K562 (cell line): ENCODE measurements around the gene FUNDC2. TPM values are rescaled to one million over a fixed set of nuclear protein-coding genes. Genes with fewer than 3 reads are reported as not detected.

Experiments used
- BHLHE40 ChIP-seq: IDR thresholded peaks from 2 replicates; pipeline ENCODE4 v1.6.1; 2011; ENCODE audit warnings: low read length, improper control_type of control experiment
- DEAF1 ChIP-seq: fragments of 450-650 bp; formaldehyde crosslinking; IDR thresholded peaks from 2 replicates; pipeline ENCODE4 v1.4.0; 2020; ENCODE audit warnings: mild to moderate bottlenecking, moderate library complexity
- E2F5 ChIP-seq: sonication (generic); formaldehyde crosslinking; IDR thresholded peaks from 2 replicates; pipeline ENCODE4 v1.8.0; 2022; ENCODE audit warnings: mild to moderate bottlenecking, missing genetic modification reagents
- MCM7 ChIP-seq, 2 experiments: fragments of 450-650 bp; IDR thresholded peaks; 2 replicates each; pipeline ENCODE4 v1.6.1; 2016 to 2018
- NCOA2 ChIP-seq, 2 experiments: fragments of 450-650 bp; IDR thresholded peaks; 2 replicates each; pipeline ENCODE4 v1.6.1; 2018; ENCODE audit warnings: mild to moderate bottlenecking in 2 of 2, moderate library complexity in 1 of 2; ENCODE audit not compliant: partially characterized antibody in 2 of 2
- PBX2 ChIP-seq, 2 experiments: IDR thresholded peaks in 1 of 2; conservative IDR thresholded peaks in 1 of 2; 2 replicates each; pipeline ENCODE4 v1.6.1; 2016; ENCODE audit warnings: low read depth in 2 of 2, mild to moderate bottlenecking in 1 of 2, missing compliant biosample characterization in 1 of 2, missing genetic modification characterization in 1 of 2, moderate library complexity in 1 of 2
- PHF20 ChIP-seq: fragments of 450-650 bp; IDR thresholded peaks from 2 replicates; pipeline ENCODE4 v1.6.1; 2018; ENCODE audit not compliant: partially characterized antibody
- PHF8 ChIP-seq: fragments of 200-600 bp; sonication (generic); IDR thresholded peaks from 2 replicates; pipeline ENCODE4 v1.6.1; 2012; ENCODE audit warnings: mixed run types, mild to moderate bottlenecking, inconsistent platforms, low read length, moderate library complexity, borderline replicate concordance
- SMC3 ChIP-seq: conservative IDR thresholded peaks from 2 replicates; pipeline ENCODE4 v1.6.1; 2011; ENCODE audit warnings: low read depth, low read length, improper control_type of control experiment; ENCODE audit not compliant: insufficient read depth
- SNAPC5 ChIP-seq: fragments of 250-450 bp; sonication (Bioruptor Pico); IDR thresholded peaks from 2 replicates; pipeline ENCODE4 v1.8.0; 2021; ENCODE audit warnings: moderate library complexity, mild to moderate bottlenecking, inconsistent platforms
- TAF15 ChIP-seq: fragments of 200-400 bp; formaldehyde crosslinking; IDR thresholded peaks from 2 replicates; pipeline ENCODE4 v1.6.1; 2017; ENCODE audit warnings: mild to moderate bottlenecking, low read depth, low read length, moderate library complexity
- ZNF717 ChIP-seq: fragments of 250-450 bp; sonication (Bioruptor Pico); IDR thresholded peaks from 2 replicates; pipeline ENCODE4 v1.5.0; 2021
- ZNF785 ChIP-seq: fragments of 250-450 bp; sonication (Bioruptor Pico); IDR thresholded peaks from 2 replicates; pipeline ENCODE4 v1.4.0; 2020; ENCODE audit warnings: mild to moderate bottlenecking
- ZZZ3 ChIP-seq: fragments of 450-650 bp; IDR thresholded peaks from 2 replicates; pipeline ENCODE4 v1.6.1; 2016; ENCODE audit warnings: antibody characterized with exemption, mild to moderate bottlenecking, moderate library complexity
- polyA plus RNA-seq, 8 experiments: library from polyadenylated mRNA; depleted of rRNA in 4 of 8; stranded (reverse) in 5 of 8; unstranded in 3 of 8; fragments of >200 nt; fragmentation: Nextera tagmentation in 2 of 8; fragmentation: Illumina TruSeq in 1 of 8; extraction: Ambion mirVana in 2 of 8; extraction: Trizol in 1 of 8; gene quantifications; 2 replicates each; pipeline versions ENCODE4 v1.2.1 to v1.2.3, GENCODE V29; 2011 to 2014; ENCODE audit warnings: inconsistent platforms in 1 of 8, missing spikeins in 1 of 8
- total RNA-seq, 7 experiments: library from RNA; depleted of rRNA in 6 of 7; stranded (reverse); fragments of >200 nt in 6 of 7; fragmentation: Illumina TruSeq in 2 of 7; extraction: Trizol in 2 of 7; gene quantifications; 2 replicates each; pipeline versions ENCODE4 v1.2.1 to v1.2.3, GENCODE V29; 2011 to 2021; ENCODE audit warnings: low replicate concordance in 1 of 7
- TF ChIP-seq, protein P1 (sequence below): fragments of 450-650 bp; IDR thresholded peaks from 2 replicates; pipeline ENCODE4 v1.6.1; 2016; ENCODE audit warnings: missing biosample characterization, missing genetic modification characterization
- TF ChIP-seq, protein P2 (sequence below), 3 experiments: fragments of 200-800 bp in 1 of 3; fragments of 250-450 bp in 1 of 3; fragments of 450-650 bp in 1 of 3; sonication (Bioruptor Pico) in 1 of 3; sonication (Bioruptor generic) in 1 of 3; formaldehyde crosslinking in 1 of 3; IDR thresholded peaks; 2 replicates each; pipeline versions ENCODE4 v1.6.1 to v1.8.0; 2016 to 2022; ENCODE audit warnings: mild to moderate bottlenecking in 2 of 3, missing genetic modification characterization in 2 of 3, missing compliant biosample characterization in 1 of 3, moderate library complexity in 1 of 3

The FUNDC2 gene
- total and polyA plus RNA-seq, 9 of the 15 experiments (the other 6 are each of a cell fraction or from before 2014, with no cell fraction given), result 50.6 to 235 (median 123) TPM

DNA sequence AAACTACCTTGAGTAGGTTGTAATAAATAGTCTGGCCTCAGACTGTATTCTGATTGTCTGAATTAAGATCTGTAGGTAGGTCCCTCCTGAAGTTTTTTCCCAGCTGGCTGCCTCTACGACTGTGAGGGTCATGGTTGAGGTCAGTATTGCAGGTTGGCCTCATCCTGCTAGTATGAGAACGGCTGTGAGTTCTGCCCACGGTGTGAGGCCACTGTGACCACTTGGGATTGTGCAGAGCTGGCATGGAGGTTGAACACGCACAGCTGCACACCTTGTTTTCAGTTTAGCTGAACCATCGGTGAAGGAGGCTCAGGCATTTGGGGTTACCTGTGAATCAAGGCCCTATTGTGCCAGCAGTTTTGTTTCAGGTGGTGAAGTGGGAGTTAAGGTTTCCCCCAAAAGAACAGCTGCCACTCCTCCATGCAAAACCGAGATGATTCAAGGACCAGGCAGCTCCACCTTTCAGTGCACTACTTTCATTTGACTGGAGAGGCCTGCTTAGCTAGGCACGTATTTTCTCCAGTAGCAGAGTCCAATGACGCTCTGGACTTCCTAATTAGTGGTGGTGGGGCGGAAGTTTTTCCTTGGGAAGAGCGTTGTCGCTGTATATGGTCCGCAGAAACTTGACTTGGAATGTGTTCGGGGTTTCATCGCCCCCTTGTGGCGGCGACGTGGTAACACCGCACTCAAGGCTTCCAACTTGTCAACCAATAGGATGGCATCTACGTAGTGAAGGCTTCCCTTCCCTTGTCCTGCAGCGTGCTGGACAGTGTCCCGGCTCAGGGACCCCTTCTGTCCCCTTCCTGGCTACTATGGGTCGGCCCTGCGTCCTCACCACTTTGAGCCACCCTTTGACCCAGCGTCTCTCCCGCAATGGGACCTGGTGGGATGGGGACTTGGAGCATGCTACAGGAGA is 30.5 kb downstream of the FUNDC2 start (continued):
- TF ChIP-seq BHLHE40 (no peak), TAF15 (no peak), PBX2 (CRISPR knock-in tag; IDR thresholded peaks at IDR 0.05; ENCODE audit: low read depth) (no peak), PBX2 (tag; conservative IDR thresholded peaks at IDR 0.05; ENCODE audit: low read depth) (no peak), SMC3 (peak; percentile 78), ZZZ3 (no peak), ZNF717 (no peak), MCM7 (IDR thresholded peaks at IDR 0.05) (no peak), DEAF1 (CRISPR knock-in tag) (0 out of 2 replicates have a peak, but pooled peaks have one; percentile 25), E2F5 (CRISPR knock-in tag) (no peak), PHF8 (no peak), PHF20 (no peak), SNAPC5 (CRISPR knock-in tag) (no peak), ZNF785 (CRISPR knock-in tag) (no peak), NCOA2 (IDR thresholded peaks at IDR 0.05; ENCODE audit: partially characterized antibody in 2 of 2) (no peak)
- TF ChIP-seq, protein P1, sequence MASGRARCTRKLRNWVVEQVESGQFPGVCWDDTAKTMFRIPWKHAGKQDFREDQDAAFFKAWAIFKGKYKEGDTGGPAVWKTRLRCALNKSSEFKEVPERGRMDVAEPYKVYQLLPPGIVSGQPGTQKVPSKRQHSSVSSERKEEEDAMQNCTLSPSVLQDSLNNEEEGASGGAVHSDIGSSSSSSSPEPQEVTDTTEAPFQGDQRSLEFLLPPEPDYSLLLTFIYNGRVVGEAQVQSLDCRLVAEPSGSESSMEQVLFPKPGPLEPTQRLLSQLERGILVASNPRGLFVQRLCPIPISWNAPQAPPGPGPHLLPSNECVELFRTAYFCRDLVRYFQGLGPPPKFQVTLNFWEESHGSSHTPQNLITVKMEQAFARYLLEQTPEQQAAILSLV (tag), result no peak
- TF ChIP-seq, protein P2, sequence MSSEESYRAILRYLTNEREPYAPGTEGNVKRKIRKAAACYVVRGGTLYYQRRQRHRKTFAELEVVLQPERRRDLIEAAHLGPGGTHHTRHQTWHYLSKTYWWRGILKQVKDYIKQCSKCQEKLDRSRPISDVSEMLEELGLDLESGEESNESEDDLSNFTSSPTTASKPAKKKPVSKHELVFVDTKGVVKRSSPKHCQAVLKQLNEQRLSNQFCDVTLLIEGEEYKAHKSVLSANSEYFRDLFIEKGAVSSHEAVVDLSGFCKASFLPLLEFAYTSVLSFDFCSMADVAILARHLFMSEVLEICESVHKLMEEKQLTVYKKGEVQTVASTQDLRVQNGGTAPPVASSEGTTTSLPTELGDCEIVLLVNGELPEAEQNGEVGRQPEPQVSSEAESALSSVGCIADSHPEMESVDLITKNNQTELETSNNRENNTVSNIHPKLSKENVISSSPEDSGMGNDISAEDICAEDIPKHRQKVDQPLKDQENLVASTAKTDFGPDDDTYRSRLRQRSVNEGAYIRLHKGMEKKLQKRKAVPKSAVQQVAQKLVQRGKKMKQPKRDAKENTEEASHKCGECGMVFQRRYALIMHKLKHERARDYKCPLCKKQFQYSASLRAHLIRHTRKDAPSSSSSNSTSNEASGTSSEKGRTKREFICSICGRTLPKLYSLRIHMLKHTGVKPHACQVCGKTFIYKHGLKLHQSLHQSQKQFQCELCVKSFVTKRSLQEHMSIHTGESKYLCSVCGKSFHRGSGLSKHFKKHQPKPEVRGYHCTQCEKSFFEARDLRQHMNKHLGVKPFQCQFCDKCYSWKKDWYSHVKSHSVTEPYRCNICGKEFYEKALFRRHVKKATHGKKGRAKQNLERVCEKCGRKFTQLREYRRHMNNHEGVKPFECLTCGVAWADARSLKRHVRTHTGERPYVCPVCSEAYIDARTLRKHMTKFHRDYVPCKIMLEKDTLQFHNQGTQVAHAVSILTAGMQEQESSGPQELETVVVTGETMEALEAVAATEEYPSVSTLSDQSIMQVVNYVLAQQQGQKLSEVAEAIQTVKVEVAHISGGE (CRISPR knock-in tag; IDR thresholded peaks at IDR 0.05), result no peak
